Stimulated activated naive CD8-positive, alpha-beta T cell treated with anti-CD3 and anti-CD28 coated beads, Interleukin-15, Interleukin-2, amounts not matched to agents 100 ng/mL and 50 ng/mL, for 24 hours (primary cell): ENCODE results near the gene ZNF777.

Experiments
- H3K27ac Mint-ChIP-seq: one replicate; pipeline ENCODE4 v1.8.0; 2021; ENCODE audit warnings: mild to moderate bottlenecking, mixed read lengths
- H3K27me3 Mint-ChIP-seq: one replicate; pipeline ENCODE4 v1.8.0; 2021; ENCODE audit warnings: mixed read lengths
- H3K36me3 Mint-ChIP-seq: one replicate; pipeline ENCODE4 v1.8.0; 2021; ENCODE audit warnings: low read depth, mixed read lengths
- H3K4me1 Mint-ChIP-seq: one replicate; pipeline ENCODE4 v1.8.0; 2021; ENCODE audit warnings: low read depth, mixed read lengths
- H3K4me3 Mint-ChIP-seq: one replicate; pipeline ENCODE4 v1.8.0; 2021; ENCODE audit warnings: mild to moderate bottlenecking, mixed read lengths
- H3K9me3 Mint-ChIP-seq: one replicate; pipeline ENCODE4 v1.8.0; 2021; ENCODE audit warnings: mixed read lengths

Gene ZNF777

DNA sequence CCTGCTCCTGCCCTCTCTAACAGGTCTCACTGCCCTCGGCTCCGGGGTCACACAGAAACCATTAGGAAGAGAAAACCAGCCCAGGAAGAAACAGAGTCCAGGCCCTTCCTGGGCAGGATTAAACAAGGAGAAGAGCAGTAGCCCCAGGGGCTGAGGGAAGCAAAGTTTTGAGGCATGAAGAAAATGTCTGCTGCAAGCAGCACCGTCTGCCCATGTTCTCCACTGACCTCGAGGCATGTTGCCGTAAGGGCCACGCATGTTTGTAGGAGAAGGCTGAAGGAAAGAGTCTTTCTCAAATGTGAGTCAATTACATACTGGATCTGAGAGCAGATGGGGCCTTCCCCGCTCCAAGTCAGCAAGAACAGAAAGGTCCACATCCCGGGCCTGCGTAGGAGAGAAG is 32.5 kb upstream of the ZNF777 start:
- Mint-ChIP-seq H3K4me1 (peaks cover 21% of the 10 kb centered on the region), H3K9me3 (no peaks in the 10 kb centered on the region), H3K4me3 (no peak overlapping the region), H3K36me3 (peaks cover 67% of the 10 kb centered on the region), H3K27me3 (no peaks in the 10 kb centered on the region), H3K27ac (peak overlapping the region; percentile 41)

DNA sequence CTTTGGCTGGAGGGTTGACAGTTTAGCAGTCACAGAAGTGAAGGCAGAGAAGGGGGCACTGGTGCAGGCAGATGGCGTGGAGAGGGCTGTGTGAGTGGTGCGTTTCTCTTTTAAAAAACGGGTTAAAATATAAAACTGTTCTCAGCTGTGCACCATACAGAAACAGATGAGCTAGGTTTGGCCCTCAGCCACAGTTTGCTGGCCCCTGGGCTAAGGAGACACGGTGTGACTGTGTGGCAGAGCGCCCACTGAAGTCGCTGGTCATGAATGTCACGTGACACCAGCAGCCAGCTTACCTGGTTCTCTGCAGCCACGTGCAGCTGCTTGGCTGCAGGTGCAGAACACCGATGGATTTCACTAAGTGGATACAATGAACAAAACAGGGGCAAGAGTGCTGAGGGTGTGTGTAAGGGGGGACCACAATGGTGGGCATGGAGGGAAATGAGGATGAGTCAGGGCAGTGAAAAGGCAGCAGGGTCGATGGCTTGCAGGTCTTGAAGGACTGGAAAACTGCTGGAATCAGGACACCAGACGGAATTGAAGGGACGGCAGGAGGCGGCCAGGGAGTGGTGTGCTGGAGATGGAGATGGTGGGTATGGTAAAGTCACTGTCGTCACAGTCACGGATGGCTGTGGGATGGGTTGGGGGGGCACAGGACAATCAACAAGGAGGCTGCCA is 29.4 kb upstream of the ZNF777 start:
- Mint-ChIP-seq H3K36me3 (peaks cover 93% of the 10 kb centered on the region), H3K27ac (peak overlapping the region; percentile 19), H3K4me1 (peaks cover 5% of the 10 kb centered on the region), H3K4me3 (no peak overlapping the region), H3K27me3 (no peaks in the 10 kb centered on the region), H3K9me3 (no peaks in the 10 kb centered on the region)

DNA sequence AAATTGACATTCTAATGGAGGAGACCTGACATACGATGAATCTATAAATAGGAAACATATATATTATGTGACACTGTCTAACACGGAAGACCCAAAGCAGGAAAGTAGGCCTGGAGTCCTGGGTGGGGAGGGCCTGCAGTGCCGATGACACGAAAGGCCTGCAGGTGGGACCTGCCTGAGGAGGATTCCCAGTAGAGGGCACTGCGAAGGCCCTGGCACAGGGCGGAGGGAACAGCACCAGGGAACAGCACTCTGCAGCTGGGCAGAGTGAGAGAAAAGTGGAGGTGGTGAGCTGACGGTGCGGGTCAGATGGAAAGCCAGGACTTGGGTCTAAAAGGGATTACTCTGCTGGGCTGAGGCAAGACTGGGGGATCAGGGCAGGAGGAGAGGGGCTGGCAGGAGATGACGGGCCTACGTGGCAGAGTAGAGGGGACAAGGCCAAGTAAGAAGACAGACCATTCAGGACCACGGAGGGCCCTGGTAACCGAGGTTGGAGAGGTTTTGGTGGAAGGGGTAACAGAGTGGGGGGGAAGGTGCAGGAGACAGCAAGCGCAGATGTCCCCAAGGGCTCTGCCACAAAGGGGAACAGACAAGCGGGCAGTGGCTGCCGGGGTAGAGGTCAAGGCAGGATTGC is 28.6 kb upstream of the ZNF777 start:
- Mint-ChIP-seq H3K27ac (no peak overlapping the region), H3K36me3 (peaks cover 93% of the 10 kb centered on the region), H3K4me3 (no peak overlapping the region), H3K27me3 (no peaks in the 10 kb centered on the region), H3K9me3 (no peaks in the 10 kb centered on the region), H3K4me1 (no peaks in the 10 kb centered on the region)

DNA sequence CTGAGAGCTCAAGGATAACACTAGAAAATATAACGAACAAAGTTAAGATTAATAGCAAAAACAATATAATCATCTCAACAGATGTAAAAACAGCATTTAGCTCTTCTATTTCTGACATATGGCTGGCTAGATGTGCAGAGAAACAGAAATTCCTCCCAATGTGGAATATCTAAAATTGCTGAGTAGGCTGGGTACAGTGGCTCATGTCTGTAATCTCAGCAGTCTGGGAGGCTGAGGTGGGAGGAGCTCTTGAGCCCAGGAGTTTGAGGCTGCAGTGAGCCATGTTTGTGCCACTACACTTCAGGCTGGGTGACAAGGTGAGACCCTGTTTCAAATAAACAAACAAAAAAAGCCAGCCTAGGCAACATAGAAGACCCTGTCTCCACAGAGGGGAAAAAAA is 18.7 kb upstream of the ZNF777 start:
- no peaks in the 10 kb centered on the region for H3K4me1 Mint-ChIP-seq
- no peak overlapping the region for H3K4me3 Mint-ChIP-seq
- no peak overlapping the region for H3K27ac Mint-ChIP-seq
- peaks cover 59% of the 10 kb centered on the region for H3K36me3 Mint-ChIP-seq
- peaks cover 9% of the 10 kb centered on the region for H3K9me3 Mint-ChIP-seq
- no peaks in the 10 kb centered on the region for H3K27me3 Mint-ChIP-seq

DNA sequence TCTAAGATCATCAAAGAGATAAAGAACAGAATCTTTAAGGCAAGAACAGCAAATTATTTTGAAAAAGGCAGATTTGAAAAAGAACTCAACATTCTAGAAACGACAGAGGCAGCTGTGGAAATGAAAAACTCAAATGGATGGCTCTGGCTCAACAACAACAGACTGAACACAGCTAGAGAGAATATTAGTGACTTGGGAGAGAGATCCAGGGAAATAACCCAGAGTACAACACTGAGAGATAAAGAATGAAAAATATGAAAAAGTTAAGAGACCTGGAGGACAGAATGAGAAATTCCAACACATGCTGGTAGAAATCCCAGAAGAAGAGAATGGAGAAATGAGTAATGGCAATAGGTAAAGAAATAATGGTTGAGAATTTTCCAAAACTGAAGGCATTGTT is 17.9 kb upstream of the ZNF777 start:
- peaks cover 61% of the 10 kb centered on the region for H3K36me3 Mint-ChIP-seq

DNA sequence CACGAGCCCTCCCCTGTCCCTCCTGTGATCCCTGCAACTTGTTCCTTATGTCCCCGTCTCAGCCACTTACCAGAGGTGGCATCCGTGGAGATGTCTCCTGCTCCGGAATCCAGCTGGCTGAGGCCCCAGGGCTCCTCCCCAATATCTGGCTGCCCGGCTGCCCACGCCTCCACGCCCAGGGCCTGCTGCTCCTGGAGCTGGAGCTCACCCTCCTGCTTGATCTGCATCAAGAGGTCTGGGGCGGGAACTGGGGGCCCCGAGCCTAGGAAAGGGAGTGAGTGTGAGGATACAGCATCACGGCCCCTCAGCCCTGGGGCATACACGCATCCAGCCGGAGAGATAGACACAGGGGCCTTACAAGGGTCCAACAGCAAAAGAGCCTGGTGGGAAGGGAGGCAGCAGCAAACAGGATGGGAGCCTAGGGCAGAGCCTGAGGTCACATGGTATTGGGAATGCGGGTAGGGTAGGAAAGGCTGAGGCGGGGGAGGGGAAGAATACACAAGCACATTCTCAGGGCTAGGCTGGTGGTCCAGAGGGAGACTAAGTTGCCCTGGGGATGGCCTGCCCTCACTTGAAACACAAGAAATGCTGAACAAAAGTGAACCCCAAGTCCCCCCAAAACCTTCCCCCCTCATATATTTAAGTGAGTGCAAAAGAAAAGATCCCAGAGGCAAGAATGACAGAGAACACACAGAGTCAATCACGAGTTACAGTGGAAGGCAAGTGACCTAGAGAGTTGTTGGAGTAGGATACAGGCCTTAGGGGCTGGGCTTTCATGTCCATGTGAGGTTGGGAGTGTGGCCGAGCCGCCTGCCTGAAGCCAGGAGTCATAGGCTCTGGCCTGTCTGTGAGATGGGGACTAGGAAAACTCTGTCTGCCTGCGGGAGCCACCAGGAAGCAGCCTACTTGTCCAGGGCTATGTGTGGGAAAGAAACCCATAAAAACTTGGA is 16.9 kb upstream of the ZNF777 start:
- Mint-ChIP-seq H3K27me3 (no peaks in the 10 kb centered on the region), H3K4me3 (no peak overlapping the region), H3K36me3 (peaks cover 66% of the 10 kb centered on the region), H3K9me3 (peaks cover 9% of the 10 kb centered on the region), H3K27ac (no peak overlapping the region), H3K4me1 (no peaks in the 10 kb centered on the region)

More for the DNA sequence above, 17.9 kb upstream of the ZNF777 start:
- Mint-ChIP-seq H3K4me3 (no peak overlapping the region), H3K4me1 (no peaks in the 10 kb centered on the region), H3K27me3 (no peaks in the 10 kb centered on the region), H3K9me3 (peaks cover 9% of the 10 kb centered on the region), H3K27ac (no peak overlapping the region)

DNA sequence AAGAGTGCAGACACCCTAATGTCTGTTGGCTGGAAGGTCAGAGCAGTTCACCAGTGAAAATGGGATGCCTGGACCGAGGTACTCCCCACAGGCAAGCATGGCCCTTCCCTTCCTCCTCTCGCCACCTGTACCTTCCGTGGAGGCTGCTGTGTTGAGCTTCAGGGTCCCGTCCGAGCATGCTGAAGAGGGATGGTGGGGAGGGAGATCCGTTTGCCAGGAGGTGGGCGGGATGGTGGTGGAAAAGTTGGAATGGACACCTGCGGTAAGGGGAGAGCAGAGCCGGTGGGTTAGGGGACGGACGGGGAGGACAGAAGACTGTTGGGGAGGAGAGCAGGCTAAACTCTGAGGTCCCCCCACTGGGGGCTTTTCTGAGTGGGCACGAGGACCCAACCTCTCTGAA is 15.9 kb upstream of the ZNF777 start:
- Mint-ChIP-seq H3K9me3 (peaks cover 9% of the 10 kb centered on the region), H3K27me3 (no peaks in the 10 kb centered on the region), H3K27ac (no peak overlapping the region), H3K4me1 (no peaks in the 10 kb centered on the region), H3K4me3 (no peak overlapping the region), H3K36me3 (peaks cover 72% of the 10 kb centered on the region)

DNA sequence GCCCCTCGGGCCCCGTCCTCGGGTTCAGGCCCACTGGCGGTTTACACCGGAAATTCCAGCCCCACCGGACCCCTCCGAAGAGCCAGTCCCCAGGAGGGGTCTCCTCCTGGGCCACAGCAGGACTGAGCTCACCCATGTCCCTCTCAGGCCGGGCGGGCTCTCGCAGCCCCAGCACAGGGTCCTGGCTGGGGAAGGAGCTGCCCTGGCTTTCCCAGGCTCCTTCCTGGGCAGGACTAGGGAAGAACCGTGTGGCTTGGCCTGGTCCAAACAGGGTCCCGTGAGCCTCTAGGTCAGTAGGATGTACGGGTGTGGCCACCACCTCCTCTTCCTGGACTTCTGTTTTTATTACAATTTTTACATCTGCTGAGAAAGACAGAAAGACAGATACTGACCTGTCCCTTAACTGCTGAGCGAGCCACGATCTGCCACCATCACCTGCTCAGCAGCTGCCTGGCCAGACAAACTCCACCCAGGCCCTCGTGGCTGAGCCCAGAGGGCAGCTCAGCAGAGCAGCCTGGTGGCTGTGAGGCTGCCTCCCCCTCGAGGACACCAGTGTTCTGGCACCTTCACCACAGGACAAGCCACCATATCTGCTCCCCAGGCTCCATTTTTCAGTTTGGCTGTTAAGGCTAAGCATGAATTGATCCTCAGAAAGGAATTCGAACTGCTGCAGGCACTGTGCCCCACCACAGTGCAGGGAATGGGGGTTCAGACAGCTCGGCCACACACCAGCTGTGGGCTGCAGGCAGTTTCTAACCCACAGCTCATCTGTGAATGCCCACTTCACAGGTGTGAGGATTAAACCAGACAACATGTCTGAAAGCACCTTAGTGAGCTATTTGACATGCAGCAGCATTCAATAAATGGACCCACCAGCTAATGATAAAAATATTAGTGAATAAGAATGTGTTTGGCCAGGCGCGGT is 14.5 kb upstream of the ZNF777 start:
- Mint-ChIP-seq H3K4me3 (no peak overlapping the region), H3K27me3 (no peaks in the 10 kb centered on the region), H3K9me3 (peaks cover 9% of the 10 kb centered on the region), H3K27ac (no peak overlapping the region), H3K36me3 (peaks cover 77% of the 10 kb centered on the region), H3K4me1 (no peaks in the 10 kb centered on the region)

DNA sequence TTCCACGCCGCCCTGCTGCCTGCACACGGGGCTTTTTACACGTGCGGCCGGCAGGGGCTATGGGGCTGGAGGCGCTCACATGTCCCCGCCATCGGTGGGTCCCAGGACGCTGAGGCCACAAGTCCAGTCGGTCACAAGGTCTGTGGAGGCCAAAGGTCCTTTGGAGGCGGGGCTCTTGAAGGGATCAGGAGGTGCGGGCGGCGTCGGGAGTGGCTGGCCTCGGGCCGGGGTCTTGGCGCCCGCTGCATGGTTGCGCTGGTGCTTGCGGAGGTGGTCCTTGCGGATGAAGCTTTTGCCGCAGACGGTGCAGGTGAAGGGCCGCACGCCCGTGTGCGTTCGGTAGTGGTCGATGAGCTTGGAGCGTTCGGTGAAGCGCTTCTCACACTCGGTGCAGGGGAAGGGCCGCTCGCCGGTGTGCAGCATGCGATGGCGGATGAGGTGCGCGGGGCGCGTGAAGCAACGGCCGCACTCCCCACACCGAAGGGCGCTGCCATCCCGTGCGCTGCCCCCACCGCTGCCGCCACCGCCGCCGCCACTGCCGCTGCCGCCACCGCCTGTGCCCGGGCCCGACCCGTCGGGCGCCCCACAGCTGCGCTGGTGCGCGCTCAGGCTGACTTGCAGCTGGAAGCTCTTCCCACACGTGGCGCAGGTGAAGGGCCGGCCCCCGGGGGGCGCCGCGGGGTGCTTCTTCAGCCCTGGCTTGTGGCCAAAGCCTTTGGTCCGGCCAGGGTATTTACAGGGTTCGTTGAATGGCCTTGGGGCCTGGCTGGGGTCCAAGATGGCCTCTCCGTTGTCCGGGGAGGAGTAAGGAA is 13.7 kb upstream of the ZNF777 start:
- Mint-ChIP-seq H3K4me3 (no peak overlapping the region), H3K27me3 (no peaks in the 10 kb centered on the region), H3K36me3 (peaks cover 74% of the 10 kb centered on the region), H3K4me1 (no peaks in the 10 kb centered on the region), H3K9me3 (peaks cover 9% of the 10 kb centered on the region), H3K27ac (no peak overlapping the region)

DNA sequence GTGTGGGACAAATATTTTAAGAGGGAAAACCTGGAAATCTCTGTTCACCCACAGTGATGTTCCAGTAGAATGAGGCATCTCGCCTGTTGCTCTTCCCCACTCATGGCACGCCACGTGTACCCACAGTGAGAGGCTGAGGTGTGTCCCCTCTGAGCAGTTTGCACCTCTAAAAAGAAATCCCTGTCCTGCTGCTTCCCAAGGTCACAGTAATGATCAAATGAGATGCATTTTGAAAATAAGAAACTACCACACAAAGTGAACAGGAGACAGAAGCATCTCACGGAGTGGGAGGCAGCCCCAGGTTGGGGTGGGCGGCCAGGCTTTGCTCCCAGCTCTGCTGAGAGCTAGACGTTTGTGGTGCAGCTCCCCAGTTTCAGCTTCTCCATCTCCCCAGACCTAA is 12.4 kb upstream of the ZNF777 start:
- Mint-ChIP-seq H3K36me3 (peaks cover 61% of the 10 kb centered on the region), H3K27ac (no peak overlapping the region), H3K27me3 (no peaks in the 10 kb centered on the region)

DNA sequence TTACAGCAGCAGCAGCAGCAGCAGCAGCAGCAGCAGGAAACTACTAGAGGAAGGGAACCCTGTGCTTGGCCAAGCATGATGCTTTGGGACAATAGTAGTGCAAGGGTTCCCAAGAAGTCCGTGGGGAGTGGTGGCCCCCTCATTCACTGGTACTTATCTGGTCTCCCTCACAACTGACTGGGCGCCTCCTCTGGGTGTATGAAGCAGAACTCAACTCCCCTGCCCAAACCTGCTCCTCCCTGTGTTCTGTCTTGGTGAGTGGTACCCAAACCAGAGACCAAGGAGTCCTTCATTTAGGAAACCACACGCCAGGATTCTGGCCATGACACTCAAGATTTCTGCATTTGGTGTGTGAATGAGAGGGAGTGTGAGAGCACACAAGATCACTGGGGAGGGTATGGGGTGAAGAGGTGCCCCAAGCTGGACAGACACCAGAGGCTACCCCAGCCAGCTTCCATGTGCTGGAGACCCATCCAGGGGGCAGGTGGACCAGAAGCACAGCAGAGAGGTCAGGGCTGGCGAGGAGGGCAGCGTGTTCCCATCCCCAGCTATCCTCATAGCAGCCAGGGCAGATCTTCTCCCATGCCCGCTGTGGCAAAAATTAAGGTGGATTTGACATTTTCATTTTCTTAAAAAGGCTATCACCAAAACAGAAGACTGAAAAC is 10.6 kb upstream of the ZNF777 start:
- Mint-ChIP-seq H3K36me3 (peaks cover 48% of the 10 kb centered on the region), H3K4me1 (no peaks in the 10 kb centered on the region), H3K9me3 (no peaks in the 10 kb centered on the region), H3K27ac (no peak overlapping the region), H3K27me3 (peaks cover 2% of the 10 kb centered on the region), H3K4me3 (no peak overlapping the region)

More for the DNA sequence above, 12.4 kb upstream of the ZNF777 start:
- H3K4me3 Mint-ChIP-seq, result no peak overlapping the region
- H3K9me3 Mint-ChIP-seq, result no peaks in the 10 kb centered on the region
- no peaks in the 10 kb centered on the region for H3K4me1 Mint-ChIP-seq

DNA sequence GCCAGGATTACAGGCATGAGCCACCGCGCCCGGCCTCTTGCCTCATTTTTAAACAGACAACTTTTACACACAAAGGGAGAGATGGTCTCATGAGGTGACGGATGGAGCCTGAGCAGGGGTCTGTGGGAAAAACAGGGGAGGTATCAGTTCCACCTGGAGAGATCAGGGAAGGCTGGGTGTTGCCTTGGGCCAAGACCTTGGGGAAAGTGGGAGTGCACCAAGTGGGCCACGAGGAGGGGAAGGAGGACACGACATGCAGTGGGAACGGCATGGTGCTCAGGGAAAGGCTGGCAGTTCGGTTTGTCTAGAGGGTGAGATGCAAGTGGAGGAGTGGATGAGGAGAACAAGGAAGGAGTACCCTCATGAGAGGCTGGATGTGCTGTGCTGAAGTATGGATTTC is 8.9 kb upstream of the ZNF777 start:
- Mint-ChIP-seq H3K36me3 (peaks cover 39% of the 10 kb centered on the region), H3K4me3 (no peak overlapping the region)

DNA sequence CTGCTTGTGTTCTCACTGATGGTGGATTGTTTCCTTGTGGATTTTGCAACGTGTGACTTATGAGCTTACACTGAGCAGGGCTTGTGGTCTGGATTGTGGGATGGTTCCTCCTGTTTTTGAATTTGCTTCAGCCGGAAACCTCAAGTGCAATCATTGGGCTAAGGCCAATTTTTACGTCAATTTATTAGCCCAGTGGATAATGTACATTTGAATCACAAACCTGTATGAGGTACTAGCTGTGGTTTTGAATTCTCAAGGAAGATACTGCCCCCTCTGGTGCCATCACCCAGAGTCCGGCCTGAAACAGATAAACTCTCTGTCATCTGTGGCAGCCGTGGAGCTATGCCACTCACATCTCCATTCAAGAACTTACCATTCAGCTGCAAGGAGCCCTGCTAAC is 7.3 kb upstream of the ZNF777 start:
- Mint-ChIP-seq H3K27ac (no peak overlapping the region), H3K4me1 (no peaks in the 10 kb centered on the region), H3K36me3 (peaks cover 27% of the 10 kb centered on the region), H3K27me3 (peaks cover 19% of the 10 kb centered on the region), H3K4me3 (no peak overlapping the region), H3K9me3 (no peaks in the 10 kb centered on the region)

More for the DNA sequence above, 8.9 kb upstream of the ZNF777 start:
- Mint-ChIP-seq H3K27ac (no peak overlapping the region), H3K27me3 (peaks cover 11% of the 10 kb centered on the region), H3K9me3 (no peaks in the 10 kb centered on the region), H3K4me1 (no peaks in the 10 kb centered on the region)
